Type B pancreatic cell (in vitro differentiated cells): ENCODE data around the gene LMX1B. TPM values are rescaled to one million over a fixed set of nuclear protein-coding genes. Genes with fewer than 3 reads are reported as not detected.
A peak's percentile ranks its signal among the peaks of the same experiment; 100 is the strongest.

Experiments
- DNase-seq: peaks from one replicate; pipeline ENCODE4 v3.0.0; 2021; ENCODE audit warnings: mixed read lengths; ENCODE audit not compliant: unreplicated experiment; ENCODE audit errors: extremely low spot score
- H3K27ac Mint-ChIP-seq: 2 replicates; pipeline ENCODE4 v1.8.0; 2021; ENCODE audit warnings: mild to moderate bottlenecking, mixed read lengths
- H3K27me3 Mint-ChIP-seq: 2 replicates; pipeline ENCODE4 v1.8.0; 2021; ENCODE audit warnings: mixed read lengths
- H3K36me3 Mint-ChIP-seq: 2 replicates; pipeline ENCODE4 v1.8.0; 2021; ENCODE audit warnings: mixed read lengths
- H3K4me1 Mint-ChIP-seq: one replicate; pipeline ENCODE4 v1.8.0; 2021; ENCODE audit warnings: mixed read lengths; ENCODE audit not compliant: unreplicated experiment
- H3K4me3 Mint-ChIP-seq: 2 replicates; pipeline ENCODE4 v1.8.0; 2021; ENCODE audit warnings: mild to moderate bottlenecking, mixed read lengths
- H3K9me3 Mint-ChIP-seq: 2 replicates; pipeline ENCODE4 v1.8.0; 2021; ENCODE audit warnings: mixed read lengths
- total RNA-seq: library from RNA; stranded (reverse); gene quantifications from 2 replicates; pipeline ENCODE4 v1.2.1, GENCODE V29; 2021; ENCODE audit warnings: low replicate concordance
- TF ChIP-seq, protein P1 (sequence below): fragments of 200-600 bp; sonication (generic); conservative IDR thresholded peaks from 2 replicates; pipeline ENCODE4 v1.5.0; 2021; ENCODE audit warnings: antibody characterized with exemption, mild to moderate bottlenecking

The LMX1B gene
- total RNA-seq, 1 donor from 2014 or later, result 13.6 TPM

DNA sequence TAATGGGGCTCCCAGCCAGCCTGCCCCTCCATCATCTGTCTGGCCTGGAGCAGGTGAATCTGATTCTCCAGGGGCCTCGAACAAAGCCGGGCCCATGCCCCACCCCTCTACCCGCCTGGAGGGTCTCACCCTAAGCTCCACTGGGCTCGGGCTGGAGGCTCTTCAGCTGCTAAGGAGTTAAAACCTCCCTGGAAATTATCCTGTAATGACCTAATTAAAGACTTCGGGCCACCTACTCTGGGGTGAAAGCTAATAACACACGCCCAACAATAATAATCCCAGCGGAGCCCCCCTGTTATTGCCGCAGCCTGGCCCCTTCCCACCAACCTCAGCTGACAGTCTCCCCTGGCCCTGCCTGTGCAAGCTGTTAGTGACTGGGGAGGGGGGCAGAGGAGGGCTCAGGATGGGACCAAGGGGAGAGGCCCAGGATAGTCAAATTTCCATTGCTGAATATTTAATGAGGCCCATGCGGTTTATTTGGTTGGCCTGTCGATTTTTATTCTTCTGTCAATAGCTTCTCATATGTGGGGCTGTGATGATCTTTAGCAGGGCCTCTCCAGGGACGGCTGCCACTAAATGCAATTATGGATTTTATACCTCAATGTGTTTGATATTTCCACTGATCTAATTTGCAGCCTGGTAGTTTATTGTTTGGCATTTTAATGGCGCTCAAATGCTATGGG lies 25.7 kb downstream of the LMX1B start:
- H3K27ac Mint-ChIP-seq, result no peak overlapping the region
- H3K4me3 Mint-ChIP-seq, result peak overlapping the region; percentile 31
- H3K9me3 Mint-ChIP-seq, result no peaks in the 10 kb centered on the region
- H3K27me3 Mint-ChIP-seq, result peaks cover 57% of the 10 kb centered on the region
- no peaks in the 10 kb centered on the region for H3K36me3 Mint-ChIP-seq
- DNase-seq, result no peak
- TF ChIP-seq, protein P1, sequence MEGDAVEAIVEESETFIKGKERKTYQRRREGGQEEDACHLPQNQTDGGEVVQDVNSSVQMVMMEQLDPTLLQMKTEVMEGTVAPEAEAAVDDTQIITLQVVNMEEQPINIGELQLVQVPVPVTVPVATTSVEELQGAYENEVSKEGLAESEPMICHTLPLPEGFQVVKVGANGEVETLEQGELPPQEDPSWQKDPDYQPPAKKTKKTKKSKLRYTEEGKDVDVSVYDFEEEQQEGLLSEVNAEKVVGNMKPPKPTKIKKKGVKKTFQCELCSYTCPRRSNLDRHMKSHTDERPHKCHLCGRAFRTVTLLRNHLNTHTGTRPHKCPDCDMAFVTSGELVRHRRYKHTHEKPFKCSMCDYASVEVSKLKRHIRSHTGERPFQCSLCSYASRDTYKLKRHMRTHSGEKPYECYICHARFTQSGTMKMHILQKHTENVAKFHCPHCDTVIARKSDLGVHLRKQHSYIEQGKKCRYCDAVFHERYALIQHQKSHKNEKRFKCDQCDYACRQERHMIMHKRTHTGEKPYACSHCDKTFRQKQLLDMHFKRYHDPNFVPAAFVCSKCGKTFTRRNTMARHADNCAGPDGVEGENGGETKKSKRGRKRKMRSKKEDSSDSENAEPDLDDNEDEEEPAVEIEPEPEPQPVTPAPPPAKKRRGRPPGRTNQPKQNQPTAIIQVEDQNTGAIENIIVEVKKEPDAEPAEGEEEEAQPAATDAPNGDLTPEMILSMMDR, result no peak
- H3K4me1 Mint-ChIP-seq, result peaks cover 51% of the 10 kb centered on the region

DNA sequence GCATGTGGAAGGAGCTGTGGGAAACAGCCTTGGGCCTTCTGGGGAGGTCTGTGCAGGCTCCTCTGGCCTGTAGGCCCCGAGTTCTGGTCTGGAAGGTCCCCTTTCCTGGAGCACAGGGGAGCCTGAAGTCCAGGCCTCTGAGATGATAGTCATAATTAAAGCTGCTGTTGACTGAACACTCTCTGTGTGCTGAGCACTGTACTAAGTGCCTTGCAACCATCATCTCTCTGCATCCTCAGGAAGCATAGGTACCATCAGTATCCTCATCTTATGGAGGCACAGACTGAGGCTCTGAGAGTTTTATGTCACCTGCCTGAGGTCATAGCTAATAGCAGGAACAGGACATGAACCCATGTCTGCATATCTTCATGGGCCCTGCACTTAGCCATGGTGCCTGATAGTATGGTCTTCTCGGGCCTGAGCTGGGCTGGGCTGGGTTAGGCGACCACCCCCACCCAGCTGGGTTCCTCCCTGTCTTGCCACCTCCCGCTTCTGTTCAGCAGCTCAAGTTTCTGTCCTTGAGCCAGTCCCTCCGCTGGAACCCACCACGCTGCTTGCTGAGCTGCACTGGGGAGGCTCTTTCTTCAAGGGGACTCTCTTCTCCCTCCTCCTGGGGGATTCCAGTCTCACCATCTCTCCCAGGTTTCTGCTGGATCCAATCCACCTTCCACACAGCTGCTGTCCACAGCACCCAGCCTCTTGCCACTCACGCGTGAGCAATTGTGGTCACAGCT lies 27.6 kb downstream of the LMX1B start:
- H3K4me3 Mint-ChIP-seq, result no peak overlapping the region
- peaks cover 43% of the 10 kb centered on the region for H3K4me1 Mint-ChIP-seq
- H3K9me3 Mint-ChIP-seq, result no peaks in the 10 kb centered on the region
- DNase-seq, result no peak
- no peaks in the 10 kb centered on the region for H3K36me3 Mint-ChIP-seq
- TF ChIP-seq, protein P1, result no peak
- peaks cover 63% of the 10 kb centered on the region for H3K27me3 Mint-ChIP-seq
- H3K27ac Mint-ChIP-seq, result peak overlapping the region; percentile 29

DNA sequence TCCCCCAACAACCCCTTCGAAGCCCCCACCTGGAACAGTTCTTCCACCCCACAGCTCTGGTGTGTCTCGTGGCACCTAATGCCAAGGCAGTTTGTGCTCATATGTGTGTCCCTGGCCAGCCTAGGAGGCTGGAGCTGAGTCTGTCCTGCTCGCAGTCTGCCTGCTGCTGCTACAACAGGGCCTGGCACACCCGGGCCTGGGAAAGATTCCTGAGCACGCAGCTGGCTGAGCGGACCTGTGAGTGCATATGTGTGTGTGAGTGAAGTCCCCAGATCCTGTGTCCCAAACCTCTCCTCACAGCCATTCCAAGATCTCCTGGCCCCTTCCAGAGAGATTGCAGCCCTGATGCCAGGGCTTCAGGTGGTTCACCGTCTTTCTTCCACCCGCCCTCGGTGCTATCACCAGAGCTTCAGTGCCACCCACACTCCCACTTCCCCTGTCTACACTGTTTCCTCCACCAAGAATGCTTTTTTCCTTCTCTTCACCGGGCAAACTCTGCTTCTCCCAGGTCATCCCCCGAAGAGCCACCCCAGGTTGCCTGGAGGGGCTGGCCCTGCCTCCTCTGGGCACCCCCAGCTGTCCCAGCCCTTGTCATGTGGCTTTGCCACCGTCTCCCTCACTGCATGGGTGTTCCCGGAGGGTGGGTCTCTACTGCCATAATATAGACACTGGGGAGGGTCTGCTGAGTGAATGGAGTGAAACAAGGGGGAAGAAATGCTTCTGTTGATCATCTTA lies 28.4 kb downstream of the LMX1B start:
- Mint-ChIP-seq H3K27me3 (peaks cover 56% of the 10 kb centered on the region), H3K4me3 (peak overlapping the region; percentile 57), H3K27ac (peak overlapping the region; percentile 29), H3K9me3 (no peaks in the 10 kb centered on the region), H3K36me3 (no peaks in the 10 kb centered on the region), H3K4me1 (peaks cover 43% of the 10 kb centered on the region)
- TF ChIP-seq, protein P1, result no peak
- DNase-seq, result no peak

DNA sequence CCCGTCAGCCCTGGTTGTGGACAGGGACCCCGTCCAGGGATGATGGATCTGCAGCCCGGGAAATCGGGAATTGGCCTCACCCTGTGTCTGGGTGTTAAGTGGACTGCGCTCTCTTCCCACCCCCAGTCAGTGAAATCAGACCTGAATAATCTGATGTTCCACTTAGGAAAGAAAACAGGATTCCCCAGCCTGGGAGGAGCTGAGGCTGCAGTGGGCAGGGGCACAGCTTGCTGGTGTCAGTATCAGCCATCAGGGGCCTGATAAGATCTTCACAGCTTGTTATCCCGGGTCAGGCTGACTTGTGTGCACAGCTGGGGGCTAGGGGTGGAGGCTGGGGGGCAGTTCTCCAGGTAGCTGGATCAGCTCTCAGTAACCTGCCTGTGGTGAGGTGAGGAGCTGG lies 29.1 kb downstream of the LMX1B start:
- Mint-ChIP-seq H3K4me1 (peaks cover 50% of the 10 kb centered on the region), H3K4me3 (no peak overlapping the region), H3K27me3 (peaks cover 53% of the 10 kb centered on the region), H3K36me3 (no peaks in the 10 kb centered on the region), H3K27ac (peak overlapping the region; percentile 29), H3K9me3 (no peaks in the 10 kb centered on the region)
- TF ChIP-seq, protein P1, result no peak
- DNase-seq, result no peak

DNA sequence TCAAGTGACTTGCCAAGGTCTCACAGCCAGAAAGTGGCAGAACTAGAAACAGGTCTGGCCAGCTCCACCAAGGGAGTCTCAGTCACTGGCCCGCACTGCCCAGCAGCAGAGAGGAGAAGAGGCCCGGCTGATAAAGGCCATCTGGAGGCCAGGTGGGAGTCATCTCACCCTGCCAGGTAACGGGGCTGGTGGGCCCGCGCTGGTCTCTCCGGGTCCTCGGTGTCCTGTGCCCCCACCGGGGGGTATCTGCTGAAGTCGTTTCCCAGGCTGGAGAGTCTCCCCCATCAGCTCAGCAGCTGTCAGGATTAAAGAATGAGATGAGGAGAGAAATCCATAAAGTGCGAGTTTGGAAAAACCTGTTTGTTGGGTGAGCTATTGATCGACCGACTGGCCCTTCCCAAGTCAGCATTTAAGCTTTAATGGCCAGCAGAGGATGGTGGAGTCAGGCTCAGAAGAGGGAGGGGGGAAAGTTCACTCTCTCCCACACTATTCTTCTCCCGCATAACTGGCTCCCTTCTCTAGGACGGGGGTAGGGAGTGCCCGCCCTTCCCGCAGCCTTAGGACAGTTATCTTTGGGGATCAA lies 30.3 kb downstream of the LMX1B start:
- no peak for DNase-seq
- TF ChIP-seq, protein P1, result no peak
- H3K4me3 Mint-ChIP-seq, result peak overlapping the region; percentile 7
- peaks cover 51% of the 10 kb centered on the region for H3K27me3 Mint-ChIP-seq
- peaks cover 54% of the 10 kb centered on the region for H3K4me1 Mint-ChIP-seq
- no peaks in the 10 kb centered on the region for H3K9me3 Mint-ChIP-seq
- peak overlapping the region; percentile 75 for H3K27ac Mint-ChIP-seq
- no peaks in the 10 kb centered on the region for H3K36me3 Mint-ChIP-seq
